SK-N-MC (cell line): ENCODE data around the gene SIGLEC8.
"Not testable (repeated sequence)": the region's sequence is repeated elsewhere in the genome, so short reads cannot be mapped to it uniquely, and the experiment has no call there.

Source experiments
- DNase-seq: peaks from one replicate; pipeline ENCODE4 v3.0.0-alpha.2; 2011; ENCODE audit warnings: low read depth, low spot score
- H3K27ac ChIP-seq: fragments of 200-600 bp; sonication (generic); 2 replicates; pipeline ENCODE4 v1.5.1; 2016; ENCODE audit warnings: mixed run types
- H3K36me3 ChIP-seq: fragments of 200-600 bp; sonication (generic); 2 replicates; pipeline ENCODE4 v1.6.1; 2017; ENCODE audit warnings: antibody characterized with exemption, low read length, mixed read lengths; ENCODE audit not compliant: insufficient read depth
- H3K4me3 ChIP-seq: fragments of 200-600 bp; sonication (generic); 2 replicates; pipeline ENCODE4 v1.5.1; 2016
- H3K9ac ChIP-seq: fragments of 200-600 bp; sonication (generic); 2 replicates; pipeline ENCODE4 v1.8.0; 2017; ENCODE audit warnings: mixed run types, mixed read lengths; ENCODE audit not compliant: insufficient read length
- H3K9me3 ChIP-seq: fragments of 200-600 bp; sonication (generic); 2 replicates; pipeline ENCODE4 v1.6.1; 2017; ENCODE audit warnings: low read depth, mild to moderate bottlenecking, antibody characterized with exemption, low read length, moderate library complexity, mixed read lengths
- EZH2 ChIP-seq: fragments of 200-600 bp; sonication (generic); IDR thresholded peaks from one replicate; pipeline ENCODE4 v1.6.1; 2017; ENCODE audit warnings: antibody characterized with exemption
- FOXP2 ChIP-seq: optimal IDR thresholded peaks from 2 replicates; pipeline ENCODE3; 2011; ENCODE audit warnings: mild to moderate bottlenecking, moderate library complexity; ENCODE audit not compliant: insufficient read depth; ENCODE audit errors: extremely low read length, control extremely low read depth
- POLR2AphosphoS5 ChIP-seq: IDR thresholded peaks from 2 replicates; pipeline ENCODE4 v1.6.1; 2012; ENCODE audit warnings: mild to moderate bottlenecking, low read depth, low read length, borderline replicate concordance

Gene SIGLEC8

DNA sequence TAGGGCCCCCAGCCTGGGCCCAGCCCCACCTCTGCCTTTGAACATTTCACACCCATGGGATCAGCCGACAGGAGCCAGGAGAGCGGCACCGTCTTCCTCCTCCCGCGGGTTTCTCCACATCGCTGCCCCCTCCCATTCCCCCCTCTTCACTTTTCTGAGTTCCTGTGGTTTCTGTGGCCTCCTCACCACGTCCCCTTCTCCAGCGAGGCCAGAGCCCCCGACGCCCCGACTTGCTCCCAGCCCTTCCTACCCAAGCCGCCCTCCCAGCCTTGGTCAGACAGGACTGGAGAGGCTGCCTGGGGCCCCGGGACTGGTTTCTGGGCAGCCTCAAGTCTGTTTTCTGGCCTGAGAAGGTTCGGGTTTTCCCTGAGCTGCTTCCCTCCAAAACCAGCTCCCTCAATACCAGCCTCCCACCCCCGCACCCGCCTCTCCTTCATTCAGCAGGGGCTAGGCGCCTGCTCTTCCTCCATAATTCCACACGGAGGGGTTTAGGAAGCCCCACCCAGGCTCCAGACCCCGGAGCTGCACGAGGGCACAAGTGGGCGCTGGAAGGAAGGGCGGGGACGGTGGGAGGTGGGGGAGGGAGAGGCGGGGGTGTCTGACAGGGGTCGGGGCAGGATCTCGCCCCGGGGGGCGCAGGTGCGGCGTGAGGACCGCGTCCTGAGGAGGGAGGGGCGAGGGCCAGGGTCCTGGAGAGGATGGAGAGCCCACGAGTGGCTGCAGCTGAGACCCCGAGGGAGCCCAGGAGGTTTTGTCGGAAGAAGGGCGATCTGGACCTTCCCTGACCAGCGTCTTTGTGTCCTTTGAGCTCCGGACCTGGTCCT is 36.8 kb downstream of the SIGLEC8 start:
- H3K9ac ChIP-seq, result no peak overlapping the region
- H3K4me3 ChIP-seq, result no peak overlapping the region

DNA sequence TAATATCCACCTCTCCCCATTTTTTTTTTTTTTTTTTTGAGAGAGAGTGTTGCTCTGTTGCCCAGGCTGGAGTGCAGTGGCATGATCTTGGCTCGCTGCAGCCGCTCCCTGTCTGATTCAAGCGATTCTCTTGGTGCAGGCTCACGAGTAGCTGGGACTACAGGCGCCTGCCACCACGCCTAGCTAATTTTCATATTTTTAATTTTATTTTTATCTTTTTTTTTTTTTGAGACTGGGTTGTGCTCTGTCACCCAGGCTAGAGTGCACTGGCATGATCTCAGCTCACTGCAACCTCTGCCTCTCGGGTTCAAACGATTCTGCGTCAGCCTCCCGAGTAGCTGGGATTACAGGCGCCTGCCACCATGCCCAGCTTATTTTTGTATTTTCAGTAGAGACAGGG is 37.7 kb downstream of the SIGLEC8 start:
- not testable (repeated sequence) for H3K4me3 ChIP-seq, DNase-seq, H3K27ac ChIP-seq, H3K36me3 ChIP-seq, H3K9ac ChIP-seq, H3K9me3 ChIP-seq

More for the DNA sequence above, 36.8 kb downstream of the SIGLEC8 start:
- Histone ChIP-seq H3K9me3 (no peaks in the 10 kb centered on the region), H3K27ac (no peak overlapping the region), H3K36me3 (no peaks in the 10 kb centered on the region)
- no peak for DNase-seq
- TF ChIP-seq POLR2AphosphoS5 (no peak), EZH2 (no peak), FOXP2 (no peak)

DNA sequence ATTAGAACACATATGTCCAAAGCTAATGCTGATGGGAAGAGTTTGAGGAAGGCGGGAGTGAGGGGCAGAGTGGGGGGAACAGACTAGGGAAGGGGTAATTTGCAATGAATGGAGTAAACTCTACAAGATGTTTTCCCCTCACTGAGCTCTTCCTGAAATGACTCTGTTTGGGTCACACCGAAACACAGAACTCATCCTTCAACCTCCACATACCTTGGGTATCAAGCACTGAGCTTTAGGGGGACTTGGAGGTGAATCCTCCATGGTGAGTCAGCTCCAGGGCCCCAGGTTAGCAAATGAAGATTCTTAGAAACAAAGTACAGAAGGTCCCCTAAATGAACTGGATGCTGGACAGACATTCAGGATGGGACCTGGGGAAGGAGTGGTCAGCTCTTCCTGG is 39.5 kb downstream of the SIGLEC8 start:
- TF ChIP-seq FOXP2, result no peak
- no peak for TF ChIP-seq EZH2
- no peak for TF ChIP-seq POLR2AphosphoS5
- Histone ChIP-seq H3K9ac (no peak overlapping the region), H3K36me3 (no peaks in the 10 kb centered on the region), H3K4me3 (no peak overlapping the region), H3K27ac (no peak overlapping the region), H3K9me3 (no peaks in the 10 kb centered on the region)
- no peak for DNase-seq

DNA sequence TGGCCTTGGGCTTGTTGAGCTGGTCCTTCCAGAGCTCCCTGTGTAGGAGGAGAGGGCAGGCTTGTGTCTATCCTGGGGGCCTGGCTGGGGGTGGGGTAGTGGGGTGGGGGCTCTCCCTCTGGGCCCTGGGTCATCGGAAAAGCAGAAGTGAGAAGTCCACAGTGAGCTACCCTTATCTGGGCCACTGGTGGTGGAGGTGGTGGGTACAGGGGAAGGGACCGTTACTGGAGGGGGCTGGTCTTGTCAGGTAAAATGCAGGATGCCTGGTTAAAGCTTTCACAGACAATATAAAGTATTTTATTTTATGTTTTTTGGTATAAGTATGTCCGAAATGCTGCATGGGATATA is 40.5 kb downstream of the SIGLEC8 start:
- TF ChIP-seq FOXP2, result no peak
- H3K9me3 ChIP-seq, result no peaks in the 10 kb centered on the region
- no peak overlapping the region for H3K27ac ChIP-seq
- no peaks in the 10 kb centered on the region for H3K36me3 ChIP-seq
- no peak overlapping the region for H3K9ac ChIP-seq
- no peak for DNase-seq
- no peak overlapping the region for H3K4me3 ChIP-seq

DNA sequence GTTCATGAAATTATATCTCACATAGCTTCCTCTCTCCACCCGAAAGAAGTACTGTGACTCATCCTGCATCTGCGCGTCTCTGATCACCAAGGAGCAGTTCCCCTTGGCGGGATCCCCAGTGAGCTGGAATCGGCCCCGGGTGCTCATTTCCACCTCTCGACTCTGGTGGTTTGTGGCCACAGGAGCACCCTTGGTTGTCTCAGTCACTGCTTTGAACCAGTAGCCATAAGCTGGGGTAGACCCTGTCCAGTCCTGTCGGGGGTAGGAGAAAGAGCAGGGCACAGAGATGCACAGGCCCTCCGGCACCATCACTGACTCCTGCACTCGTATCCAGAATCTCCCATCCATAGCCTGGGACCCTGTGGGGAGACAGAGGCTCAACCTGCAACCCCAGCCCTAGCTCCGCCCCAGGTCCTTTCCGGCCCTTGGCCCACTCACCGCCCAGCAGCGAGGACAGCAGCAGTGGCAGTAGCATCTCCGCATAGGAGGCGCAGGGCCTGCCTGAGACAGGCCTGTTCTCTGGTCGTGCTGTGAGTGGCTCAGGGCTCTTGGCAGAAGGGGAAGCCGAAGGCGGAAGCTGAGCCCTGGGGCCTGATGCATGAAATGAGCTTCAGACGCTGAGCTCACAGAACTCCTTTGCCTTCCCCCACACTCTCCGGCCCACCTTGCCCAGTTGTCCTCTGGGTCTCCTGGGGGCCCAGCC is 41.0 kb downstream of the SIGLEC8 start, which contains the start of gene SIGLEC10:
SIGLEC10 (minus strand) TSS at position 536 of the 703 bp plus-strand sequence; CDS start at position 475, 61 bp downstream.
- Histone ChIP-seq H3K9me3 (no peaks in the 10 kb centered on the region), H3K36me3 (no peaks in the 10 kb centered on the region), H3K4me3 (no peak within 1 kb of the TSS), H3K27ac (no peak within 1 kb of the TSS), H3K9ac (no peak within 1 kb of the TSS)
- no peak for DNase-seq
- no peak for TF ChIP-seq POLR2AphosphoS5
- no peak for TF ChIP-seq EZH2
- TF ChIP-seq FOXP2, result no peak

DNA sequence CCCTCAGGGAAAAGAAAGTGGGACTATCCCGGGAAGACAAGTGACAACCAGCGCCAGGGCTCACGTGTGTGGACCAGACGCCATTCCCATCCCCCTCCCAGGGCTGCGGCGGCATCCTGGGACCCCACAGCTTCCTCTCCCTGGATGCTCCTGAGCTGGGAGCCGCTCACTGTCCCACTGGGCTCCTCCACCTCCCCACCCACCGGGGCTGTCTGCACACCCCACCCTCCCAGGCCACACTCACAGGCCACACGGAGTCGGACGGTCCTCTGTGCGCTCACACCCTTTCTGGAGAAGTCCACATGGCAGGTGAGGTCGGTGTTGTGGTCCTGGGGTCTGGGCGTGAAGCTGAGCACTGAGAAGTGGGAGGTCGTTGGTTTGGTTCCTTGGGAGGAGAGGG is 41.8 kb downstream of the SIGLEC8 start:
- H3K9me3 ChIP-seq, H3K4me3 ChIP-seq, H3K27ac ChIP-seq, H3K9ac ChIP-seq, H3K36me3 ChIP-seq, DNase-seq: not testable (repeated sequence)

DNA sequence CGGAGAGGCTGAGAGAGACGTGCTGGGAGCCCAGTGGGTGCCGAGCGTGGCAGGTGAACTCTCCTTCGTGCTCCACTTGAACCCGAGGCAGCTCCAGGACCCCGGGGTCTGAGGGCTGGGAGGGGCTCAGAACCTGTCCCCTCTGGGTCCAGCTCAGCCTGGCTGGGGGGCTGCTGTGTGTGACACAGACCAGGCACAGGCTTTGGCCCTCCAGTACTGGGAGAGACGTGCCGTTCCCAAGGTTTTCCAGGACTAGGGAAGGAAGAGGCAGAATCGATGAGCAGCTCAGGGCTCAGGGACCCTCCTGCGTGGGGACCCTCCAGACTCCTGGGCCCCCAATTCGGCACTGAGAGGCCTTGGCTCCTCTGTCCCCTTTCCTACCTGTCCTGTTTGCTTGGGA is 43.1 kb downstream of the SIGLEC8 start:
- TF ChIP-seq POLR2AphosphoS5, result no peak
- no peaks in the 10 kb centered on the region for H3K9me3 ChIP-seq
- H3K4me3 ChIP-seq, result no peak overlapping the region
- no peak for DNase-seq
- no peak overlapping the region for H3K27ac ChIP-seq
- no peak overlapping the region for H3K9ac ChIP-seq
- H3K36me3 ChIP-seq, result no peaks in the 10 kb centered on the region

DNA sequence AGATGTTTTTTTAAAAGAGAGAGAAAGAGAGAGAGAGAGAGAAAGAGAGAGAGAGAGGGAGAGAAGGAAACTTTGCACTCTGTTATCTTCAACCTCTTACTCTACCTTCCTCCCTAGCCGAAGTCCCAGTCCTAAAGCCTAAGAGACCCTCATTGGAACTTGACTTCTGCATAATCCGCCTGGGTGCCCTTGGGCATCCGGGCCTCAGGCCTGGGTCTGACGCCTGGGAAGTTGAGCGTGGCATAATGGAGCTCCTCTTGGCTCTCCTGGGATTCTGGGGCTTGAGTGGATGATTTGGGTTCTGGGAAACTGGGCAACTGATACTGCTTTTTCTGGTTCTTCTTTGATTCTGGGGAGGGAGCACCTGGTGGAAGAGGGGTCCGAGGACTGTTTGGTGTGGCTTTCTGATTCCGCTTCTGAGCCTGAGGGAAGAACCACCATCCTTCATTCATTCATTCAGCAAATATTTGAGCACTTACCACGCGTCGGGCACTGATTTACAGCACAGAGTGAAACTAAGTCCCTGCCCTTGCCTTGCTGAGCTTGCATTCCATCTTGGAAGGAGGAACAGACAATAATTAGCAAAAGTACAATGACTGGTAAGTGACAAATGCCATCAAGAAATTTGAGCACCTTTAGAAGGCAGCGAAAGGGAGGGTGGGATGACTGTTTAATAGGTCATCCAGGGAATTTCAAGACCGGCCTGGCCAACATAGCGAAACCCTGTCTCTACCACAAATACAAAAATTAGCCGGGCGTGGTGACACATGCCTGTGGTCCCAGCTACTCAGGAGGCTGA is 47.1 kb downstream of the SIGLEC8 start:
- no peak for TF ChIP-seq EZH2
- no peak for TF ChIP-seq FOXP2
- no peak for TF ChIP-seq POLR2AphosphoS5
- no peak for DNase-seq
- Histone ChIP-seq H3K4me3 (no peak overlapping the region), H3K36me3 (no peaks in the 10 kb centered on the region), H3K9me3 (no peaks in the 10 kb centered on the region), H3K9ac (no peak overlapping the region), H3K27ac (no peak overlapping the region)
